Measurements from ENCODE around the gene BLOC1S2.

BLOC1S2 gene

DNA sequence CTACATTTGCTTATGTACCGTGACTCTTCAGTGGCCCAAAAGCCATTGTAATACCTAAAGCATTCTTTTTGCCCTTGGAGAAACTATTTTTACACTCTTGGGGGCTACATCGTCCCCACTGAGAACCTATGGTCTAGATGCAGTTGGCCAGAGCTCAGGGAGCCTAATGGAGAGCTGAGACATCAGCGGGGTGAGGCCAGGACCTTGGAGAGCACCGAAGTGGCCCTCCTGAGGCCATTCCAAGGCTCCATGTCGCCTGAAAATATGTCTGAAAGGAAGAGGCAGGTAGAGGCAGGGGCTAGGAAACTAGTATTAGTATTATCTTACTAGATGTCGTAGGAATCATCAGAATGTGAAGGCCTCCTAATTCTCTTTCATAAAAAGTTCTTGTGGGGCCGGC lies 38.7 kb upstream of the BLOC1S2 start:
- Histone ChIP-seq H3K27ac (no peak overlapping the region), H3K36me3 (ENCODE audit: insufficient read depth) (no peaks in the 10 kb centered on the region), H3K4me3 (IDR thresholded peaks at IDR 0.05; ENCODE audit: insufficient read depth, low read depth, low read length) (no peak overlapping the region), H3K9ac (no peak overlapping the region), H2AFZ (ENCODE audit: low read depth) (no peak overlapping the region), H4K20me1 (ENCODE audit: insufficient read depth) (no peaks in the 10 kb centered on the region), H3K4me2 (no peak overlapping the region), H3K4me1 (ENCODE audit: low read depth, poor library complexity, severe bottlenecking) (no peaks in the 10 kb centered on the region), H3K27me3 (ENCODE audit: insufficient read depth, low read depth) (no peaks in the 10 kb centered on the region), H3K79me2 (ENCODE audit: insufficient read depth, low read depth) (no peaks in the 10 kb centered on the region)
- TF ChIP-seq, protein P1, sequence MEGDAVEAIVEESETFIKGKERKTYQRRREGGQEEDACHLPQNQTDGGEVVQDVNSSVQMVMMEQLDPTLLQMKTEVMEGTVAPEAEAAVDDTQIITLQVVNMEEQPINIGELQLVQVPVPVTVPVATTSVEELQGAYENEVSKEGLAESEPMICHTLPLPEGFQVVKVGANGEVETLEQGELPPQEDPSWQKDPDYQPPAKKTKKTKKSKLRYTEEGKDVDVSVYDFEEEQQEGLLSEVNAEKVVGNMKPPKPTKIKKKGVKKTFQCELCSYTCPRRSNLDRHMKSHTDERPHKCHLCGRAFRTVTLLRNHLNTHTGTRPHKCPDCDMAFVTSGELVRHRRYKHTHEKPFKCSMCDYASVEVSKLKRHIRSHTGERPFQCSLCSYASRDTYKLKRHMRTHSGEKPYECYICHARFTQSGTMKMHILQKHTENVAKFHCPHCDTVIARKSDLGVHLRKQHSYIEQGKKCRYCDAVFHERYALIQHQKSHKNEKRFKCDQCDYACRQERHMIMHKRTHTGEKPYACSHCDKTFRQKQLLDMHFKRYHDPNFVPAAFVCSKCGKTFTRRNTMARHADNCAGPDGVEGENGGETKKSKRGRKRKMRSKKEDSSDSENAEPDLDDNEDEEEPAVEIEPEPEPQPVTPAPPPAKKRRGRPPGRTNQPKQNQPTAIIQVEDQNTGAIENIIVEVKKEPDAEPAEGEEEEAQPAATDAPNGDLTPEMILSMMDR (conservative IDR thresholded peaks at IDR 0.05; ENCODE audit: low read depth, low read length) = no peak

DNA sequence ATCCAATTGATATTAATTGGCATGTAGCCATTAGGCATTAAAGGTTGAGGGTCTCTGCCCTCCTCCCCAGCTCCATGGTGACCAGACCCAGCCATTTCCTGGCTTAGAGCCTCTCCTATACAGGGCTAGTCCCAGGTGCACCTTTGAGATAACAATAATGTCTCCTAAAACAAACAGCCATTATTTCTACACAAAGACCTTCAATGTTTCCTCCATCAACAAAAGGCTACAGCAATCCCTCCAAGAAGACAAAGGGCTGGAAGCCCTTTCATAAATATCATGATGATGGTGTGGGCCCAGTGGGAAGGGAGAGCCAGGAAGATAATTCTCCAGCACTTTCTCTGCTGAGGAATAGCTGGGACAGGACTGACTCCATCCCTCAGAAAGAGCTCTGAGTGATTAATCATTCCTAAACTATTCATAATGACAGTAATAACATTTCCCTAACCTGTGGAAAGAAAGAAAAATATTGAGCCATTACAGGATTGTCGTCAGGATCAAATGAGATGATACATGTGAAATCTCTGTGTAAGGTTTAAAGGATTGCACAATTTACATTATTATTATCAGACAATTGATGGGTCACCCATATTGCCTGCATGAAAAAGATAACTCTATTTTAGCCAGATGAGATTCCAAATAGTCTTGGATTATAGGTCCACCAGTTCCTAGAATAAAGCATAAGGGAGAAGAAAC lies 33.4 kb upstream of the BLOC1S2 start:
- H4K20me1 ChIP-seq (ENCODE audit: insufficient read depth) = no peaks in the 10 kb centered on the region

DNA sequence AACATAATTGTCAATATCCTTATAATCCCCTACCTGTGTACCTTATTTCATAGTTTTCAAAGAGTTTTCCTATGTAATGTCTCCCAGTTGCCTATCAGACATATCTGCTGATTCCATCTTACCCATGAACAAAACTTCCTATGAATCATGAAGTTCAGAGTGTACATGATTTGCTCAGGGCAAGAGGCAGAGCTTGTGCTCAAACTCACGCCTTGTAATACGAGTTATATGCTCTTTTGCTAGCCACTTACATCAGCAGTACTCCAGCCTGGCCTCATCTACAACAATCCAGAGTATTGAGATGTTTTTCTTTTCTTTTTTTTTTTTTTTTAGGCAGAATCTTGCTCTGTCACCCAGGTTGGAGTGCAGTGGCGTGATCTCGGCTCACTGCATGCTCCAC lies 31.7 kb upstream of the BLOC1S2 start:
- TF ChIP-seq, protein P1 (conservative IDR thresholded peaks at IDR 0.05; ENCODE audit: low read depth, low read length) = no peak
- Histone ChIP-seq H3K27ac (no peak overlapping the region), H3K36me3 (ENCODE audit: insufficient read depth) (no peaks in the 10 kb centered on the region), H4K20me1 (ENCODE audit: insufficient read depth) (no peaks in the 10 kb centered on the region), H3K4me3 (IDR thresholded peaks at IDR 0.05; ENCODE audit: insufficient read depth, low read depth, low read length) (no peak overlapping the region), H3K9ac (no peak overlapping the region), H3K4me2 (no peak overlapping the region), H3K4me1 (ENCODE audit: low read depth, poor library complexity, severe bottlenecking) (no peaks in the 10 kb centered on the region), H3K27me3 (ENCODE audit: insufficient read depth, low read depth) (no peaks in the 10 kb centered on the region), H3K79me2 (ENCODE audit: insufficient read depth, low read depth) (no peaks in the 10 kb centered on the region), H2AFZ (ENCODE audit: low read depth) (no peak overlapping the region)

More for the DNA sequence above, 33.4 kb upstream of the BLOC1S2 start:
- no peak overlapping the region for H3K4me2 ChIP-seq
- H3K4me3 ChIP-seq (IDR thresholded peaks at IDR 0.05; ENCODE audit: insufficient read depth, low read depth, low read length) = no peak overlapping the region
- H3K27ac ChIP-seq = no peak overlapping the region
- TF ChIP-seq, protein P1 (conservative IDR thresholded peaks at IDR 0.05; ENCODE audit: low read depth, low read length) = no peak
- H3K4me1 ChIP-seq (ENCODE audit: low read depth, poor library complexity, severe bottlenecking) = no peaks in the 10 kb centered on the region
- H3K79me2 ChIP-seq (ENCODE audit: insufficient read depth, low read depth) = no peaks in the 10 kb centered on the region
- H3K36me3 ChIP-seq (ENCODE audit: insufficient read depth) = no peaks in the 10 kb centered on the region
- H3K9ac ChIP-seq = no peak overlapping the region
- no peaks in the 10 kb centered on the region for H3K27me3 ChIP-seq (ENCODE audit: insufficient read depth, low read depth)
- H2AFZ ChIP-seq (ENCODE audit: low read depth) = no peak overlapping the region

DNA sequence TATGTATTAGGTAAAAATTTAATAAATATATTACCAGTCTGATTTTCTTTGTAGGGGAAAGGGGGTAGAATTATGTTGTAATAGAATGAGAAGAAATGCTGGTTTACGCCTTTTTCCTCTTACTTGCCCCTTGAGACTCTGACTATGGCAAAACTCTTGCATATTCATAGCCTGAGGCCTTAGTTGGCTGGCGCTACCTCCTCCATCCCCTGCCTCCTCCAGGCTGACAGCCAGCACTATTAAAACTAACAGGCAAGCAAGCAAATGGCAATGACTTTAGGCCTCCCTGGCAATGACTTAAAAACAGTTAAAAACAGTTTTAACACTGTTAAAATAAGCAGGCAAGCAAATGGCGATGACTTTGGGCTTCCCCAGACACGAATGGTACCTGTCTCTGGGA lies 29.1 kb upstream of the BLOC1S2 start:
- no peak overlapping the region for H3K4me3 ChIP-seq (IDR thresholded peaks at IDR 0.05; ENCODE audit: insufficient read depth, low read depth, low read length)
- H3K36me3 ChIP-seq (ENCODE audit: insufficient read depth) = no peaks in the 10 kb centered on the region
- H3K27me3 ChIP-seq (ENCODE audit: insufficient read depth, low read depth) = no peaks in the 10 kb centered on the region
- TF ChIP-seq, protein P1 (conservative IDR thresholded peaks at IDR 0.05; ENCODE audit: low read depth, low read length) = no peak
- H4K20me1 ChIP-seq (ENCODE audit: insufficient read depth) = no peaks in the 10 kb centered on the region
- no peaks in the 10 kb centered on the region for H3K4me1 ChIP-seq (ENCODE audit: low read depth, poor library complexity, severe bottlenecking)
- H3K79me2 ChIP-seq (ENCODE audit: insufficient read depth, low read depth) = no peaks in the 10 kb centered on the region
- H3K9ac ChIP-seq = no peak overlapping the region
- H2AFZ ChIP-seq (ENCODE audit: low read depth) = no peak overlapping the region
- H3K27ac ChIP-seq = no peak overlapping the region
- H3K4me2 ChIP-seq = no peak overlapping the region

All from KMS-11 (cell line).